ENCODE results near the gene BARHL1.

BARHL1 gene

GRCh38 chr9:132577119-132577518 is 5.3 kb upstream of the BARHL1 start:
- H3K27me3 ChIP-seq (ENCODE audit: control insufficient read depth, insufficient read depth, low read length) = peaks cover 71% of the 10 kb centered on the region
- H3K4me3 ChIP-seq (ENCODE audit: low read depth, low read length) = no peak overlapping the region
- peaks cover 16% of the 10 kb centered on the region for H3K4me1 ChIP-seq (ENCODE audit: control insufficient read depth, insufficient read depth, low read length)
- H3K36me3 ChIP-seq (ENCODE audit: control insufficient read depth, insufficient read depth, low read length) = no peaks in the 10 kb centered on the region
- H3K9me3 ChIP-seq (ENCODE audit: control insufficient read depth, insufficient read depth, low read depth, low read length) = no peaks in the 10 kb centered on the region
- H3K9ac ChIP-seq (ENCODE audit: low read length) = no peak overlapping the region
- H3K27ac ChIP-seq (ENCODE audit: low read depth, low read length) = no peak overlapping the region

GRCh38 chr9:132578367-132578932 is 4.0 kb upstream of the BARHL1 start:
- H3K4me3 ChIP-seq (ENCODE audit: low read depth, low read length) = no peak overlapping the region
- H3K4me1 ChIP-seq (ENCODE audit: control insufficient read depth, insufficient read depth, low read length) = peaks cover 14% of the 10 kb centered on the region; the same call in 1 of the 2 replicates
- no peaks in the 10 kb centered on the region for H3K36me3 ChIP-seq (ENCODE audit: control insufficient read depth, insufficient read depth, low read length)
- H3K9ac ChIP-seq (ENCODE audit: low read length) = no peak overlapping the region
- no peaks in the 10 kb centered on the region for H3K9me3 ChIP-seq (ENCODE audit: control insufficient read depth, insufficient read depth, low read depth, low read length)
- peaks cover 84% of the 10 kb centered on the region for H3K27me3 ChIP-seq (ENCODE audit: control insufficient read depth, insufficient read depth, low read length)
- H3K27ac ChIP-seq (ENCODE audit: low read depth, low read length) = no peak overlapping the region

- peak overlapping the region; percentile 37; the same call in 1 of the 2 replicates for H3K4me3 ChIP-seq (ENCODE audit: low read depth, low read length)
- peaks cover 15% of the 10 kb centered on the region; the same call in 1 of the 2 replicates for H3K4me1 ChIP-seq (ENCODE audit: control insufficient read depth, insufficient read depth, low read length)
- H3K36me3 ChIP-seq (ENCODE audit: control insufficient read depth, insufficient read depth, low read length) = no peaks in the 10 kb centered on the region
- H3K27me3 ChIP-seq (ENCODE audit: control insufficient read depth, insufficient read depth, low read length) = peaks cover 94% of the 10 kb centered on the region
- H3K9ac ChIP-seq (ENCODE audit: low read length) = no peak overlapping the region
- H3K9me3 ChIP-seq (ENCODE audit: control insufficient read depth, insufficient read depth, low read depth, low read length) = no peaks in the 10 kb centered on the region
- H3K27ac ChIP-seq (ENCODE audit: low read depth, low read length) = no peak overlapping the region
Measured at GRCh38 chr9:132579427-132579798, 3.0 kb upstream of the BARHL1 start.

GRCh38 chr9:132582786-132583583 is 579 bp downstream of the BARHL1 start:
- Histone ChIP-seq H3K9me3 (ENCODE audit: control insufficient read depth, insufficient read depth, low read depth, low read length) (no peaks in the 10 kb centered on the region), H3K4me3 (ENCODE audit: low read depth, low read length) (no peak overlapping the region), H3K4me1 (ENCODE audit: control insufficient read depth, insufficient read depth, low read length) (peaks cover 42% of the 10 kb centered on the region), H3K27me3 (ENCODE audit: control insufficient read depth, insufficient read depth, low read length) (peaks cover 100% of the 10 kb centered on the region), H3K36me3 (ENCODE audit: control insufficient read depth, insufficient read depth, low read length) (no peaks in the 10 kb centered on the region), H3K27ac (ENCODE audit: low read depth, low read length) (no peak overlapping the region), H3K9ac (ENCODE audit: low read length) (no peak overlapping the region)

- peaks cover 100% of the 10 kb centered on the region for H3K27me3 ChIP-seq (ENCODE audit: control insufficient read depth, insufficient read depth, low read length)
- H3K4me1 ChIP-seq (ENCODE audit: control insufficient read depth, insufficient read depth, low read length) = peaks cover 44% of the 10 kb centered on the region
- H3K27ac ChIP-seq (ENCODE audit: low read depth, low read length) = no peak overlapping the region
- no peaks in the 10 kb centered on the region for H3K9me3 ChIP-seq (ENCODE audit: control insufficient read depth, insufficient read depth, low read depth, low read length)
- H3K4me3 ChIP-seq (ENCODE audit: low read depth, low read length) = no peak overlapping the region
- no peaks in the 10 kb centered on the region for H3K36me3 ChIP-seq (ENCODE audit: control insufficient read depth, insufficient read depth, low read length)
- no peak overlapping the region for H3K9ac ChIP-seq (ENCODE audit: low read length)
Measured at GRCh38 chr9:132583584-132584304, 1.3 kb downstream of the BARHL1 start.

- Histone ChIP-seq H3K9me3 (ENCODE audit: control insufficient read depth, insufficient read depth, low read depth, low read length) (no peaks in the 10 kb centered on the region), H3K4me1 (ENCODE audit: control insufficient read depth, insufficient read depth, low read length) (peaks cover 43% of the 10 kb centered on the region), H3K4me3 (ENCODE audit: low read depth, low read length) (no peak overlapping the region; the same call in 1 of the 2 replicates), H3K9ac (ENCODE audit: low read length) (no peak overlapping the region), H3K27me3 (ENCODE audit: control insufficient read depth, insufficient read depth, low read length) (peaks cover 100% of the 10 kb centered on the region), H3K36me3 (ENCODE audit: control insufficient read depth, insufficient read depth, low read length) (no peaks in the 10 kb centered on the region), H3K27ac (ENCODE audit: low read depth, low read length) (no peak overlapping the region)
Measured at GRCh38 chr9:132584601-132585560, 2.5 kb downstream of the BARHL1 start.

GRCh38 chr9:132585954-132586829 is 3.8 kb downstream of the BARHL1 start:
- H3K27me3 ChIP-seq (ENCODE audit: control insufficient read depth, insufficient read depth, low read length) = peaks cover 100% of the 10 kb centered on the region
- no peaks in the 10 kb centered on the region for H3K36me3 ChIP-seq (ENCODE audit: control insufficient read depth, insufficient read depth, low read length)
- no peaks in the 10 kb centered on the region for H3K9me3 ChIP-seq (ENCODE audit: control insufficient read depth, insufficient read depth, low read depth, low read length)
- peak overlapping the region; percentile 11; the same call in 1 of the 2 replicates for H3K4me3 ChIP-seq (ENCODE audit: low read depth, low read length)
- H3K4me1 ChIP-seq (ENCODE audit: control insufficient read depth, insufficient read depth, low read length) = peaks cover 41% of the 10 kb centered on the region
- H3K27ac ChIP-seq (ENCODE audit: low read depth, low read length) = no peak overlapping the region
- no peak overlapping the region for H3K9ac ChIP-seq (ENCODE audit: low read length)

- H3K27me3 ChIP-seq (ENCODE audit: control insufficient read depth, insufficient read depth, low read length) = peaks cover 100% of the 10 kb centered on the region
- no peak overlapping the region for H3K9ac ChIP-seq (ENCODE audit: low read length)
- no peaks in the 10 kb centered on the region for H3K36me3 ChIP-seq (ENCODE audit: control insufficient read depth, insufficient read depth, low read length)
- peak overlapping the region; percentile 11 for H3K4me3 ChIP-seq (ENCODE audit: low read depth, low read length)
- no peak overlapping the region for H3K27ac ChIP-seq (ENCODE audit: low read depth, low read length)
- peaks cover 44% of the 10 kb centered on the region for H3K4me1 ChIP-seq (ENCODE audit: control insufficient read depth, insufficient read depth, low read length)
- no peaks in the 10 kb centered on the region for H3K9me3 ChIP-seq (ENCODE audit: control insufficient read depth, insufficient read depth, low read depth, low read length)
Measured at GRCh38 chr9:132586830-132587591, 4.6 kb downstream of the BARHL1 start.

GRCh38 chr9:132587592-132587955 is 5.2 kb downstream of the BARHL1 start:
- no peak overlapping the region for H3K9ac ChIP-seq (ENCODE audit: low read length)
- H3K4me1 ChIP-seq (ENCODE audit: control insufficient read depth, insufficient read depth, low read length) = peaks cover 49% of the 10 kb centered on the region
- no peaks in the 10 kb centered on the region for H3K9me3 ChIP-seq (ENCODE audit: control insufficient read depth, insufficient read depth, low read depth, low read length)
- H3K4me3 ChIP-seq (ENCODE audit: low read depth, low read length) = no peak overlapping the region
- peaks cover 100% of the 10 kb centered on the region for H3K27me3 ChIP-seq (ENCODE audit: control insufficient read depth, insufficient read depth, low read length)
- no peaks in the 10 kb centered on the region for H3K36me3 ChIP-seq (ENCODE audit: control insufficient read depth, insufficient read depth, low read length)
- no peak overlapping the region for H3K27ac ChIP-seq (ENCODE audit: low read depth, low read length)
